HFF-Myc (cell line): ENCODE results near the gene PTPRN2.

Experiments
- DNase-seq: peaks from one replicate; pipeline ENCODE4 v3.0.0-alpha.2; 2011; ENCODE audit warnings: low read depth; ENCODE audit errors: extremely low read depth
- H3K4me3 ChIP-seq: replicated peaks from 2 replicates; pipeline ENCODE4 v1.5.1; 2011; ENCODE audit warnings: low read depth, mild to moderate bottlenecking, control low read depth, low read length
- TF ChIP-seq, protein P1 (sequence below): IDR thresholded peaks from 2 replicates; pipeline ENCODE4 v1.5.1; 2012; ENCODE audit warnings: mild to moderate bottlenecking, low read depth, low read length, control low read depth; ENCODE audit errors: missing control alignments

PTPRN2 gene

DNA sequence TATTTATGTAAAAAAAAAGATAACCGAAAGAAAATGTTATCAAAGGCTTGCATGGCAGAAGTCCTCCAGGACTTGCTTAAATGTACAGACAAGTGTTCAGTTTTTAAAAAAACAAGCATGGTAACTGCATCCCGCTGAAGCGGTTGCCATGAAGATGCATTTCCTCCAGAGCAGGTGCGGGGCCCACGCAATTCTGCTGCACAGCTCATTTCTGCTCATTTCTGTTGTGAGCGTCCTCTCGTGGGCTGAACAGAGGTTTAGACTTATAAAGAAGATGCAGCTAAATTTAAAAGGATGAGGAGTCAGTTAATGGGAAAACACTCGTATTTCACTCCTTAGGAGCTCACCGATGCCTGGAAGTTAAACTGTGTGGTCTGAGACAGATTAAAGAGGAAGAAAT lies 1003.2 kb downstream of the PTPRN2 start:
- no peak for DNase-seq
- TF ChIP-seq, protein P1, sequence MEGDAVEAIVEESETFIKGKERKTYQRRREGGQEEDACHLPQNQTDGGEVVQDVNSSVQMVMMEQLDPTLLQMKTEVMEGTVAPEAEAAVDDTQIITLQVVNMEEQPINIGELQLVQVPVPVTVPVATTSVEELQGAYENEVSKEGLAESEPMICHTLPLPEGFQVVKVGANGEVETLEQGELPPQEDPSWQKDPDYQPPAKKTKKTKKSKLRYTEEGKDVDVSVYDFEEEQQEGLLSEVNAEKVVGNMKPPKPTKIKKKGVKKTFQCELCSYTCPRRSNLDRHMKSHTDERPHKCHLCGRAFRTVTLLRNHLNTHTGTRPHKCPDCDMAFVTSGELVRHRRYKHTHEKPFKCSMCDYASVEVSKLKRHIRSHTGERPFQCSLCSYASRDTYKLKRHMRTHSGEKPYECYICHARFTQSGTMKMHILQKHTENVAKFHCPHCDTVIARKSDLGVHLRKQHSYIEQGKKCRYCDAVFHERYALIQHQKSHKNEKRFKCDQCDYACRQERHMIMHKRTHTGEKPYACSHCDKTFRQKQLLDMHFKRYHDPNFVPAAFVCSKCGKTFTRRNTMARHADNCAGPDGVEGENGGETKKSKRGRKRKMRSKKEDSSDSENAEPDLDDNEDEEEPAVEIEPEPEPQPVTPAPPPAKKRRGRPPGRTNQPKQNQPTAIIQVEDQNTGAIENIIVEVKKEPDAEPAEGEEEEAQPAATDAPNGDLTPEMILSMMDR, result no peak
- no peak overlapping the region for H3K4me3 ChIP-seq

DNA sequence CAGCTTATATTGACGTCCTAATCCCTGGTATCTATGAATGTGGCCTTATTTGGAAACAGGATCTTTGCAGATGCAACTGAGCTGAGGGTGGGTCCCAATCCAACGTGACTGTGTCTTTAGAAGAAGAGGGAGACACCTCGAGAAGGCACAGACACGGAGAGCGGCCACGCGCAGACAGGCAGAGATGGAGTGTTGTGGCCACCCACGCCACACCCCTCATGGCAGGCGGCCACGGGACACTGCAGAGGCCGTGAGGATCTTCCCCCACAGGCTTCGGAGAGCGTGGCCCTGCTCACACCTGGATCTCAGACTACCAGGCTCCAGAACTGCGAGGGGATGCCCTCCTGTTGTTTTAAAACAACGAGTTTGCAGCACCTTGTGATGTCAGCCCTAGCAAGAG lies 1005.9 kb downstream of the PTPRN2 start:
- H3K4me3 ChIP-seq, result no peak overlapping the region
- no peak for DNase-seq
- TF ChIP-seq, protein P1, result no peak

DNA sequence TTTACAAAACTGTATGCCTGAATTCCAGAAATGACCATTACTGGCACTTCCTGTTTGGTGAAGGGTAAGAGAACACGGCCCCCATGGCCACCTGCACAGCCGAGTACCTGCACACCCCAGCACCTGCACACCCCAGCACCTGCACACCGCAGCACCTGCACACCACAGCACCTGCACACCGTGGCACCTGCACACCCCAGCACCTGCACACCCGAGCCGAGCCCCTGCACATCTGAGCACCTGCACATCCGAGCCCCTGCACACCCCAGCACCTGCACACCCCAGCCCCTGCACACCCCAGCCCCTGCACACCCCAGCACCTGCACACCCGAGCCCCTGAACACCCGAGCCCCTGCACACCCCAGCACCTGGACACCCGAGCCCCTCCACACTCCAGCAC lies 1007.3 kb downstream of the PTPRN2 start:
- TF ChIP-seq, protein P1, result no peak
- H3K4me3 ChIP-seq, result no peak overlapping the region
- no peak for DNase-seq

DNA sequence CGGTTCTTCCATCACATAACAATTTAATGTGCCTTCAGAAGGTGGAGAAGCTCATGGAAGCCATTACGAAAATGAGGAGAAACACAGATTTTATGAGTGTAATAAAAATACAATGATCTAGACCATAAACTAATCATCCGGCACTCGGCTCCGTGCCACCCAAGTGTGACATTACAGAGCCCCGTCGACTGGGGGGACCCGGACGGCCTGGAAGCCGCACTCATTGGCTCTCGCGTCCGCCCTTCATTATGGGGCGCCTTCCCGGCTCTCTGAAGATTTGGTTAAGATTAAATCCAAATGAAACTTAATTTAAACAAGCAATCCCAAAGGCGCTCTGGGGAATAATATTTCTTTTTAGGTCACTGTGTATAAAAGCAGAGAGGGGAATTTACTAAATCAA lies 1008.2 kb downstream of the PTPRN2 start:
- DNase-seq, result no peak
- no peak overlapping the region for H3K4me3 ChIP-seq
- TF ChIP-seq, protein P1, result no peak

DNA sequence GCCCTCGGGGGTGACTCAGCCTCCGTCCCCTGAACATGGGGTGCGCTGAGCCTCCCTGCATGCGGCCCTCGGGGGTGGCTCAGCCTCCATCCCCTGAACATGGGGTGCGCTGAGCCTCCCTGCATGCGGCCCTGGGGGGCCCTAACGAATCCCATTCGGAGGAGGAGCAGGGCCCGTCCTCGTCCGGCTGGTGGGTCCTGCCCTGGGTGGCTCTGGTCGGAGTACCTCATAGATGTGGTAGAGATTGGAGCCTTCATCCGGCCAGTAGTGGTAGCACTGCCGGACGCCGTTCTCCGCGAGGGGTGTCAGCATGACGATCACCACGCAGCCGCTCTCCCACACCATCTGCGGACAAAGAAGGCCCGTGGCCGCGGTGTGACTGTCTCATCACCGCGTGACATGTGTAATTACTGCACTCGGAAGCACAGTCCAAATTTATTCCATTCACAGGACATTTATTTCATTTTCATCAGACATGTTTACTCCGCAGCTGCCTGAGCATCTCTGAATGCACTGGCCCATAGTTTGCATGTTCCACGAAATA lies 1009.8 kb downstream of the PTPRN2 start:
- DNase-seq, result no peak
- TF ChIP-seq, protein P1, result no peak
- H3K4me3 ChIP-seq, result no peak overlapping the region

DNA sequence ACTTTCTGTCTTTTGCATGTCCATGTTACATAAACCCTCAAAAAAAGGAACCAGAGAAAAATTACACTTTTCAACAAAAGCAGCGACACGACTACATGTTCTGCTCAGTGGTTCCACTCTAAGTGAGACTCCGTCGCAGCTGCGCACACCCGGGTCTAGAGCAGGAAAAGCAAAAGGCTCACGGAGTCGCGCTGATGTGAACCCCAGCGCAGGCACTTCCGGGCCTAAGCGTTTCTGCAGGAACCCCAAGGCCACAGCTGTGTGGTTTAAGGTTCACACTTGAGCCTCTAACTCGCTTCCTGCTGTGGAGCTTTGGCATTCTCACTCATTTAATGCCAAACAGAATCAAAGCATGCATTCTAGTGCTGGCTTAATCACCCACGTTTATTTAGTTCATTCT lies 1010.6 kb downstream of the PTPRN2 start:
- H3K4me3 ChIP-seq, result no peak overlapping the region
- TF ChIP-seq, protein P1, result no peak
- no peak for DNase-seq

DNA sequence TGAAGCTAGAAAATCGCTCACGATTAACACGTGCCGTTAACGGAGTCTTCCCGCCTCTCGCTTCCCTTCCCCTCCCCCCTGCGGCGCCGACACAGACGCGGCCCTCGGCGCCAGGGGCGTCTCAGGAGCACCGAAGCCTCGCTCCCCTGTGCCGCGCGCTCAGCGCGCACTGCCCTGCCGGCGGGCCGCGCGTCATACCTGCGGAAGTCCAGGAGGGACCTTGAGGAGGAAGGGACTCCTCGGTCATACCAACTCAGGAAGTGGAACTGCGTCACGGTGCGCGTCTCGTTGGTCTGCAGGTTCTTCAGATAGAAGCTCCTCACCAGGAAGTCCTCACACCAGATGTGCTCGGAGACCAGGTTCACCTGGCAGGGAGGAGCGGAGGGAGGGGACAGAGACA lies 1011.2 kb downstream of the PTPRN2 start:
- DNase-seq, result no peak
- TF ChIP-seq, protein P1, result no peak

More for the DNA sequence above, 1011.2 kb downstream of the PTPRN2 start:
- H3K4me3 ChIP-seq, result no peak overlapping the region
